Skin of body (tissue), 2 donors: ENCODE data around the gene BACE1-AS. TPM values are rescaled to one million over a fixed set of nuclear protein-coding genes. Genes with fewer than 3 reads are reported as not detected.

Source experiments
- DNase-seq: peaks from one replicate; lab custom pipeline; 2025; lab: John Stamatoyannopoulos, UW
- total RNA-seq: library from RNA; depleted of rRNA; stranded (reverse); fragments of >200 nt; gene quantifications from one replicate; pipeline ENCODE4 v1.2.3, GENCODE V29; 2014

Gene BACE1-AS
- total RNA-seq, 1 donor from 2014 or later, result 4.0 TPM

GRCh38 chr11:117289795-117290194 lies 1.4 kb upstream of the BACE1-AS start:
- no peak for DNase-seq

GRCh38 chr11:117292616-117293015 lies 1.5 kb downstream of the BACE1-AS start:
- no peak for DNase-seq

- no peak for DNase-seq
Measured at GRCh38 chr11:117295438-117296137, 4.4 kb downstream of the BACE1-AS start.

DNA sequence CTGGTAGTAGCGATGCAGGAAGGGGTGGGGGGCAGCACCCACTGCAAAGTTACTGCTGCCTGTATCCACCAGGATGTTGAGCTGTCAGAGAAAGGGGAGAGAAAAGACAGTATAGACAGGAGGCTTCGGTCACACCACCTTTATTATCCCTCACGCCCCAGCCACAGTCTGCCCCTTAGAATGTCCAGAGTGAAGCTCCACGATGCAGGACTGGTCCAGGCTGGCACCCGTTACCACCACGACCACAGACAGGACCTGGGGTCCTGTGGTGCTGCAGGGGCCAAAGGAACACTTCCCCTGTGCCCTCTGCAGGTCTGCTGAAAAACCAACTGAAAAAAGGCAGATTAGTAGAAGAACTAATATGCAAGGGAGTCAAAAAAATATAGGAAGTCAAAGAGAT lies 5.7 kb downstream of the BACE1-AS start:
- DNase-seq, result no peak

GRCh38 chr11:117298195-117298594 lies 7.0 kb downstream of the BACE1-AS start:
- no peak for DNase-seq

DNA sequence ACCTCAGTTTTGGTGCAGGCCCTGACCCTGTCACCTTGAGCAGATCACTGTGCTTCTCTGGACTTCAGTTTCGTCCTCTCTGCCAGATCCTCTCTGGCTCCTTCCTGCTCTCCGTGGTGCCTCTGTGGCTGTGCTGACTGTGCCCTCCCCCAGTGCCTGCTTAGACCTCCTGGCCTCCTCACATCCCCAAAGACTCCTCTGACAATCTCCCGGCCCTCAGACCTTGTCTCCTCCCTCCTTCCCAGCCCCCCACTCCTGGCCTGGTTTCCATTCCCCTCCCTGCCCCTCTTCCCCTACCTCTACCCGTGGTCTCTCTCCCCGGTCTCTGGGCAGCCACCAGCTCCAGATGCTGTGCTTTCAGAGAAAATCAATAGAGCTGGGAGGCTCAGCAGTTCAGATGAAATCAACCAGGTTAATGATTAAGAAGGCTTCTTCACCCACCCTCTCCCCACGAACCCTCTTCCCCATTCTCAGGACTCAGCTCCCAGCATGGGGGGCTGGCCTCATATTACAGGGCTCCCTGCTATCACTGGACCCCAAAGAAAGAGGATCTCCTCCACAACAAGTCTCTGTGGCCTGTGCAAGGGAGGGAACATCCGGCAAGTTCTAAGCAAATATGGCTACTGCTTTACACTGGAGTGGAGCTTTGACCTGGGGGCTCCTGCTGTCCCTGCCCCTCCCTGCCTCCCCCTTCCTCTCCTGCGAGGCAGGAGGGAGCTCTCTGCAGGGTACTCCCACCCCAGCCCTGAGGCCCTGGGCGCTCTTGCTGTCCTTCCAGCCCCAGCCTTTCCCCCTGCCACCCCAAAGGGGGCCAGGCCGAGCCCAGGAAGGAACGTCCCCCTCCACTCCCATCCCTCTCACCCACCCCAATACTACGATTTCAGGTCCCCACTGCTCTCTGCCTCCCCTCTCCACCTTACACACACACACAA lies 8.5 kb downstream of the BACE1-AS start:
- DNase-seq, result no peak

DNA sequence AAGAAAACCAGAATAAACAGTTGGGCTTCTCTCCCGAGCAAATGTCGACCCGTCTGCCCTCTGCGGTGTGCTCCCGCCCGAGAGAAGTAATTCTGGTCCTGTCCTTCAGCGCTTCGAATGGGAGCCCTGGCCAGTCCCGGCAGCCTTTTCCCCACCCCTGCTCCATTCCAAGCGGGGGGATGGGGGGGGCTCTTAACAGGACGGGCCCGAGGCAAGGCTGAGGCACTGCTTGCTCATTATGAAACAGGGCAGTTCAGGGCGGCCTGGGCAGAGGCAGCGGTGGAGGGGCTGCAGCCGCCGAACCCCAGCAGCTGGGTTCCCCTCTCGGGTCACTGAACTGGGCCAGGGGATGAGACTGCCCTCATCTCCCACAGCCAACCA lies 9.1 kb downstream of the BACE1-AS start:
- DNase-seq, result no peak

DNA sequence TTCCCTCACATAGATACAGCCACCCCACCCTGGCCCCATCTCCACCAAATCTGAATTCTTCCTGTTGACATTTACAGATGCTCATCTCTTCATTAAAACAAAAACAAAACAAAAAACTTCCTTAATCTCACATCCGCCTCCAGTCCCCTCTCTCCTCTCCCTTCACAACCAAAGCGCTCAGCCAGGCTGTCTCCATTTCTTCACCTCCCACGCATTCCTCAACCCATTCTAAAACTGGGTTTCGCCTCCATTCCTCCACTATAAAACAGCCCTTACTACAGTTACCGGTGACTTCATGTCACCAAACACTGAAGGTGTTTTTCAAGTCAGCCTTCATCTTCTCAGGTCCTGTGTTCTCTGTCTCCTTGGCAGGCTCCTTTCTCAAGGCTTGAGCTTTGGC lies 9.6 kb downstream of the BACE1-AS start:
- DNase-seq, result no peak

GRCh38 chr11:117302228-117302627 lies 11.1 kb downstream of the BACE1-AS start:
- DNase-seq, result no peak

- DNase-seq, result no peak
Measured at GRCh38 chr11:117303101-117303500, 12.0 kb downstream of the BACE1-AS start.

DNA sequence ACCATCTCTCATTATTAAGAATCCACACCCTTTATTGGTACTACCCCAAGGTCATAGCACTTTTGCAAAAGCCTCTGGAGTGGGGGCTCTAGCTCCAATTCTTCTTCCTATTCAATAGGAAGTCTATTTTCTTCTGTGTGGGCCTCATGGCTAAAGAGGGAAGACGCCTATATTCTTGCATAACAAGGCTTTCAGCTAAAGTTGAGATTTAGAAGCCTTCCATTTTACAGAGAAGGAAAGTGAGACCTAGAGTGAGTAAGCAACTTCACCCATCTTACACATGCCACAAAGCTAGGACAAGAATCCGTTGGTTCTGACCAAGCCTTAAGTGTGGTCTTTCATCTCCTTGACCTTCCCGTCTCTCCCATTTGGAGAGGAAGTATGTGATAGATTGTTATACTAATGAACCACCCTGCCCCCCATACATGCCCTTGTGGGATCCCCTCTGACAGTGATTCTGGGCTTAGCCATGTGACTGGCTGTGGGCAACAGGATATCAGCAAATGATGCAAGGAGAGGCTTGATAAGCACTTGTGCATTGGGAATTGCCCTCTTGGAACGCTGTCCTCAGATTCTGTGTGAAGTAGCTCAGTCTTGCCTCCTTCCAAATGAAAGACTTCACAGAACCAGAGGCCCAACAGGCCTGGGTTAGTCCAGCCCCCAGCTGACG lies 12.6 kb downstream of the BACE1-AS start:
- no peak for DNase-seq

DNA sequence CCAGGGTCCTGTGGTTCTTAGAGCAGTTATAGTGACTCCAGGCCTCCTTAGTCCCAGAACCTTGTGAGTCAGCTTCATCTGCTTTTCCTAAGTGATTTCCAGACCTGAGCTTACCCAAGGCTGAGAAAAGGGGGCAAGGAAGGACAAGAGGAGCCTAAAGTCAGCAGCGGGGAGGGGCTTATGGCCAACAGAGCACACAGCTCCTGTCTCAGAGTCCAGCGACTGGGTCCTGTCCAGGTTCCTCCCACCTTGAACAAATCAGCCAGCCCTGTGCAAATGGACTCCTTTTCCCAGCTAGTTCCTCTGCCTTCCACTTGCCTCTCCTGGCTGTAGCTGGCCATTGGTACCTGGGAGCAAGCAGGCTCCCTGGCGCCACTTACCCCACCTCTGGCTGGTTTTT lies 14.0 kb downstream of the BACE1-AS start:
- no peak for DNase-seq

DNA sequence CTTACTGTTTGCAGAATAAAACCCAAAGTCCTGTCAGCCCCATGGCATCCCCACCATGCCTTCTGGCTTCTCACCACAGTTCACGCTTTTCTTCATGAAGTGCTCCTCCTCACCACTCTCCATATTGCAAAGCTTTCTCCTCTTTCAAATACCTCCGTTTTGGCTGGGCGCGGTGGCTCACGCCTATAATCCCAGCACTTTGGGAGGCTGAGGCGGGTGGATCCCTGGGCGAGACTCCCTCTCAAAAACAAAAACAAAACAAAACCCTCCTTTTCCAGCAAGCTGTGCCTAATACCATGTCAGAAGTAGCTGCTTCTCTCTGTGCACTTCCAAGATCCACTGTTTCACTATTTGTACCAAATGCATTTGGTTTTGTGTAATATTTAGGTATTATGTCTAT lies 18.2 kb downstream of the BACE1-AS start:
- no peak for DNase-seq

- no peak for DNase-seq
Measured at GRCh38 chr11:117313091-117313490, 21.9 kb downstream of the BACE1-AS start.

GRCh38 chr11:117313828-117314768 lies 23.0 kb downstream of the BACE1-AS start:
- DNase-seq, result no peak

DNA sequence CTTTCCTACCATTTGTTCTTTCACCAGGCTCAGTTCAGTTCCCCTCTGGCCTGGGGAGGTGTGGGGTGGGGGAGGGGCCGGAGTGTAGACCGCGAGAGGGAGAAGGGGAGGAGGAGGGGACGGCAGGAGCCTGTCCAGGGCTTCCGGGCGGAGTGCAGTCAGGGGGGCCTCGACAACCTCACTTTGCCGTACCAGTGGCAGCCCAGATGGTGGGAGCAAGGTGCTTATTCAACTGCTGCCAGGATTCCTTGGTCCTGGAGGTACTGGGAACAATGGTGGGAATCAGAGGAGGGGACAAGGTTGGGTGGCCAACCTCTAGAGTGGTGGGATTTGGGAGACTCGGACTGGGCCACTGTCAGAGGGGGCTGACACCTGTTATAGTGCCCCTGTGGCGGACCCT lies 23.7 kb downstream of the BACE1-AS start:
- no peak for DNase-seq

GRCh38 chr11:117315285-117316196 lies 24.4 kb downstream of the BACE1-AS start:
- DNase-seq, result no peak

DNA sequence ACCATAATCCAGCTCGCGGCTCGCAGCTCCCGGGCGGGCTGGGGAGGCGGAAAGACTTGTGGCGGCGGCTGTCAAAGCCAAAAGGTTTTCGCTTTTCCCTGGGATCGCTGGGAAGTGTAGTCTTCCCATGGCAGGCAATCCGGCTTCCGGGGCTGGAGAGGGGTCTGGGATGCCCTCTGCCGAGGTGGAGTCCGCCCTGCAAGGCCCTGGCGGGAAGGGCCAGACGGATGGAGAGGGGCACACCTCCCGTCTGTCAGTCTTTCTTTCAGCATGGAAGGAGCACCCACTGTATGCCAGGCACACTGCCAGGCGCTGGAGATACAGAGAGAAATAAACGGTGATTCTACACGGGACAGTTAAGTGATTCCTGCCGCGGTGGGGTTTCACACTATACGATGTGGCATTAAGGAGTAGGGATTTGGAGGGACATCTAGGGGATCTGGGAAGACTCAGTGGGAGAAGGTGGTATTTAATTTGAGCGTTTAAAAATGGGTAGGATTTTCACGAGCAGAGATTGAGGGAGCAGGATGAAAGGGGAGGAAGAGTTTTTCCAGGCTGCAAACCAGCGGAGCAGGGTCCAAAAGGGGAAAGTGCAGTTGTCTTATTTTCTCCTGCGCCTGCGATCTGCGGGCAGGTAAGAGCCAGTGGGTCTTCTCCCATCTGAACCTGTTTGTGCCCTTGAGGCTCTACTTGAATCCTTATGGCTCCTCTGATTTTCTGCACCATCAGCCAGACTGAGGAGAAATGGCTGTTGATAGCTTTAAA lies 25.2 kb downstream of the BACE1-AS start, which contains the start of gene BACE1:
TSS of gene BACE1 (minus strand) at position 60 of the 765 bp plus-strand sequence. CDS start 461 bp downstream, outside the sequence.
- DNase-seq, result peak; percentile 65

GRCh38 chr11:117318738-117319137 lies 27.6 kb downstream of the BACE1-AS start:
- no peak for DNase-seq
